Measurements from ENCODE around the gene MAN2A2.

The MAN2A2 gene

GRCh38 chr15:90879730-90880366 lies 23.3 kb upstream of the MAN2A2 start:
- in situ Hi-C loops (cut with MboI; ENCODE audit: low pct_unique_long_range_greater_than_20kb, low sequenced_read_pairs, unreplicated experiment): loop anchor here (25.0 kb wide), 1 partner anchor 568 kb away; no protein-coding TSS in a partner anchor
- no peak for DNase-seq (ENCODE audit: low spot score)
- TF ChIP-seq, protein P1, sequence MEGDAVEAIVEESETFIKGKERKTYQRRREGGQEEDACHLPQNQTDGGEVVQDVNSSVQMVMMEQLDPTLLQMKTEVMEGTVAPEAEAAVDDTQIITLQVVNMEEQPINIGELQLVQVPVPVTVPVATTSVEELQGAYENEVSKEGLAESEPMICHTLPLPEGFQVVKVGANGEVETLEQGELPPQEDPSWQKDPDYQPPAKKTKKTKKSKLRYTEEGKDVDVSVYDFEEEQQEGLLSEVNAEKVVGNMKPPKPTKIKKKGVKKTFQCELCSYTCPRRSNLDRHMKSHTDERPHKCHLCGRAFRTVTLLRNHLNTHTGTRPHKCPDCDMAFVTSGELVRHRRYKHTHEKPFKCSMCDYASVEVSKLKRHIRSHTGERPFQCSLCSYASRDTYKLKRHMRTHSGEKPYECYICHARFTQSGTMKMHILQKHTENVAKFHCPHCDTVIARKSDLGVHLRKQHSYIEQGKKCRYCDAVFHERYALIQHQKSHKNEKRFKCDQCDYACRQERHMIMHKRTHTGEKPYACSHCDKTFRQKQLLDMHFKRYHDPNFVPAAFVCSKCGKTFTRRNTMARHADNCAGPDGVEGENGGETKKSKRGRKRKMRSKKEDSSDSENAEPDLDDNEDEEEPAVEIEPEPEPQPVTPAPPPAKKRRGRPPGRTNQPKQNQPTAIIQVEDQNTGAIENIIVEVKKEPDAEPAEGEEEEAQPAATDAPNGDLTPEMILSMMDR (IDR thresholded peaks at IDR 0.05; ENCODE audit: extremely low read depth, insufficient read depth, missing control alignments): no peak

DNA sequence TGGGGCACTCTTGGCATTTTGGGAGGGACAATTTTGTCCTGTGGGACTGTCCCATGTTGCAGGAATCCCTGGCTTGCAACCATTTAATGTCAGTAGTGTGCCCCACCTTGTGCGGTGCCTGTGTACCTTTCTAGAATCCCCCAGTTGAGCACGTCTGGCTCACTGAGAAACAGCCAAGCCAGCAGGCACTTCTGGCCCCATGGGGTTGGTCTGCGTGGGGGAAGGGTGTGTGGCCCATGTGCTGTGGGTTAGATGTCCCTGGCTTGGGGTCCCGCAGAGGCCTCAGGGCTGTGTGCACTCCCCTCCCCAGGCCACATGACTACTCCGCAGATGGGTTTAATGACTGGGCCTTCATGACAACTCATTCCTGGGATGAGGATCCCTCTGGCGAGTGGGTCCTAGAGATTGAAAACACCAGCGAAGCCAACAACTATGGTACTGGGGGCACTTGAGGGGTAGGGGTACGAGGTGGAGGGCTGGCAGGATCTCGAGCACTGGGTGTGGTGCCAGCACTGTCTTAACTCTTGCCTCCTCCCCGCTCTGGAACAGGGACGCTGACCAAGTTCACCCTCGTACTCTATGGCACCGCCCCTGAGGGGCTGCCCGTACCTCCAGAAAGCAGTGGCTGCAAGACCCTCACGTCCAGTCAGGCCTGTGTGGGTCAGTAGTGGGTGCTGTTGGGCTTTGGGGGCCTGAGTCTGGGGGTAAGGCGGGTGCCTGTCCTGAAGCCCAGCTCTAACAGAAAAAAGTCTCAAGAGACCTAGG lies 22.5 kb upstream of the MAN2A2 start:
- no peak for DNase-seq (ENCODE audit: low spot score)
- in situ Hi-C loops (cut with MboI; ENCODE audit: low pct_unique_long_range_greater_than_20kb, low sequenced_read_pairs, unreplicated experiment): loop anchor here (25.0 kb wide), 1 partner anchor 568 kb away; no protein-coding TSS in a partner anchor
- TF ChIP-seq, protein P1 (IDR thresholded peaks at IDR 0.05; ENCODE audit: extremely low read depth, insufficient read depth, missing control alignments): no peak

DNA sequence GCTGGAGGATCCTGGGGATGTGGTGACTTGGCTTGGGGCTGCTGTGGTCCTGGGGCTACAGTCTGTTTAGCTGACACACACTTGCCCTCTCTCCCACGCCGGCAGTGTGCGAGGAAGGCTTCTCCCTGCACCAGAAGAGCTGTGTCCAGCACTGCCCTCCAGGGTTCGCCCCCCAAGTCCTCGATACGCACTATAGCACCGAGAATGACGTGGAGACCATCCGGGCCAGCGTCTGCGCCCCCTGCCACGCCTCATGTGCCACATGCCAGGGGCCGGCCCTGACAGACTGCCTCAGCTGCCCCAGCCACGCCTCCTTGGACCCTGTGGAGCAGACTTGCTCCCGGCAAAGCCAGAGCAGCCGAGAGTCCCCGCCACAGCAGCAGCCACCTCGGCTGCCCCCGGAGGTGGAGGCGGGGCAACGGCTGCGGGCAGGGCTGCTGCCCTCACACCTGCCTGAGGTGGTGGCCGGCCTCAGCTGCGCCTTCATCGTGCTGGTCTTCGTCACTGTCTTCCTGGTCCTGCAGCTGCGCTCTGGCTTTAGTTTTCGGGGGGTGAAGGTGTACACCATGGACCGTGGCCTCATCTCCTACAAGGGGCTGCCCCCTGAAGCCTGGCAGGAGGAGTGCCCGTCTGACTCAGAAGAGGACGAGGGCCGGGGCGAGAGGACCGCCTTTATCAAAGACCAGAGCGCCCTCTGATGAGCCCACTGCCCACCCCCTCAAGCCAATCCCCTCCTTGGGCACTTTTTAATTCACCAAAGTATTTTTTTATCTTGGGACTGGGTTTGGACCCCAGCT lies 21.7 kb upstream of the MAN2A2 start:
- in situ Hi-C loops (cut with MboI; ENCODE audit: low pct_unique_long_range_greater_than_20kb, low sequenced_read_pairs, unreplicated experiment): loop anchor here (25.0 kb wide), 1 partner anchor 569 kb away; no protein-coding TSS in a partner anchor

GRCh38 chr15:90881978-90882721 lies 21.0 kb upstream of the MAN2A2 start:
- in situ Hi-C loops (cut with MboI; ENCODE audit: low pct_unique_long_range_greater_than_20kb, low sequenced_read_pairs, unreplicated experiment): loop anchor here (25.0 kb wide), 1 partner anchor 570 kb away; no protein-coding TSS in a partner anchor
- no peak for DNase-seq (ENCODE audit: low spot score)
- TF ChIP-seq, protein P1 (IDR thresholded peaks at IDR 0.05; ENCODE audit: extremely low read depth, insufficient read depth, missing control alignments): no peak

More for the DNA sequence above, 21.7 kb upstream of the MAN2A2 start:
- TF ChIP-seq, protein P1 (IDR thresholded peaks at IDR 0.05; ENCODE audit: extremely low read depth, insufficient read depth, missing control alignments): no peak
- no peak for DNase-seq (ENCODE audit: low spot score)

- DNase-seq (ENCODE audit: low spot score): no peak
- TF ChIP-seq, protein P1 (IDR thresholded peaks at IDR 0.05; ENCODE audit: extremely low read depth, insufficient read depth, missing control alignments): no peak
- in situ Hi-C loops (cut with MboI; ENCODE audit: low pct_unique_long_range_greater_than_20kb, low sequenced_read_pairs, unreplicated experiment): loop anchor here (25.0 kb wide), 1 partner anchor 571 kb away; no protein-coding TSS in a partner anchor
Measured at GRCh38 chr15:90882781-90883525, 20.1 kb upstream of the MAN2A2 start.

All from GM13977 (cell line).